GM21529 (cell line): Measurements from ENCODE around the gene TEX48.

ENCODE experiments used
- ATAC-seq: cut with Tn5 transposase; IDR thresholded peaks from one replicate; pipeline ENCODE4 v1.9.1; 2021; ENCODE audit not compliant: unreplicated experiment

Gene TEX48

DNA sequence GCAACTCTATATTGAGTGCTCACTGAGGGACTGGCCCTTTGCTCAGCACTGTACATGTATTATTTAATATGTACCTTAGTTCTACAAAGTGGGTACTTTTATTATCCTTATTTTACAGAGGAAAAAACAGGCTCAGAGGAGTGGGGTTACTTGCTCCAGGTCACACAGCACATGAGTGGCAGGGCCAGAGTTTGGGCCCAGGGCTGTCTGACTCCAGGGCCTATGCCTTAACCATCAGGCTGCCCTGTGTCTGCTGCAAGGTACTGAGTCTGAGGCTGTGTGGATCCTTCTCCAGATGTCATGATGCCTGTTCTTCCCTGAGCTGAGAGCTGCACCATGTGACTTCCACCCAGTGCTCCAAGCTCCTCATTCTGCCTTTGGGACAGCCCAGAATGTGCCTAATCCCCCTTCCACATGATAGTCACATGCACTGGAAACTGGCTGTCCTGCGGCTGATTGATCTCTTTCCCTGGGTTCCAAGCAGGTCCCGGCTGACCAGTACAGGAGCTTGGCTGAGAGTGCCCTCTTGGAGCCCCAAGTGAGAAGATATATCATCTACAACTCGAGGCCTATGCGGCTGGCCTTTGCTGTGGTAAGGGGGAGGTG lies 55.5 kb downstream of the TEX48 start:
- ATAC-seq: no peak

DNA sequence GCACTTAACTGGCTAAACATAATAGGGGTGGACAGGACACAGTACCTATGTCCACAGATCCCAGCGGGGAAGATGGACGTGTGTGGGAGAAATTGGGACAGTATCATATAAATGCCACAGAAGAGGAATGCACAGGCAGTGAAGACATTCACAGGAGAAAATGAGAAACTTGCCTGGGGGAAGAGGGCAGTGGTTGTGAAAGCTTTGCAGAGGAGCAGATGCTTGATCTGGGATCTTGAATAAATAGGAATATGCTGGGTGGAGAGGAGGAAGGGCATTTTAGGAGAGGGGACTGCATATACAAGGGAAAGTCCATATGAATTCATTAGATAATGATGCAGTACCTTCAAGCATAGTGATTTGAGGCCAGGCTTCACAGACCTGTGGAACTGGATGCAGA lies 57.3 kb downstream of the TEX48 start:
- ATAC-seq: no peak

- ATAC-seq: no peak
Observed at GRCh38 chr9:114621975-114622609, 59.9 kb downstream of the TEX48 start.

GRCh38 chr9:114621561-114621960 lies 60.4 kb downstream of the TEX48 start:
- ATAC-seq: no peak

GRCh38 chr9:114619191-114619761 lies 62.7 kb downstream of the TEX48 start:
- peak; percentile 52 for ATAC-seq

GRCh38 chr9:114616684-114617520 lies 65.1 kb downstream of the TEX48 start:
- ATAC-seq: peak; percentile 66
